HG03457 (cell line): ENCODE data around the gene SPOP.

ENCODE experiments used
- ATAC-seq: cut with Tn5 transposase; IDR thresholded peaks from one replicate; pipeline ENCODE4 v1.9.1; 2021; ENCODE audit warnings: moderate number of reproducible peaks; ENCODE audit not compliant: unreplicated experiment

SPOP gene

DNA sequence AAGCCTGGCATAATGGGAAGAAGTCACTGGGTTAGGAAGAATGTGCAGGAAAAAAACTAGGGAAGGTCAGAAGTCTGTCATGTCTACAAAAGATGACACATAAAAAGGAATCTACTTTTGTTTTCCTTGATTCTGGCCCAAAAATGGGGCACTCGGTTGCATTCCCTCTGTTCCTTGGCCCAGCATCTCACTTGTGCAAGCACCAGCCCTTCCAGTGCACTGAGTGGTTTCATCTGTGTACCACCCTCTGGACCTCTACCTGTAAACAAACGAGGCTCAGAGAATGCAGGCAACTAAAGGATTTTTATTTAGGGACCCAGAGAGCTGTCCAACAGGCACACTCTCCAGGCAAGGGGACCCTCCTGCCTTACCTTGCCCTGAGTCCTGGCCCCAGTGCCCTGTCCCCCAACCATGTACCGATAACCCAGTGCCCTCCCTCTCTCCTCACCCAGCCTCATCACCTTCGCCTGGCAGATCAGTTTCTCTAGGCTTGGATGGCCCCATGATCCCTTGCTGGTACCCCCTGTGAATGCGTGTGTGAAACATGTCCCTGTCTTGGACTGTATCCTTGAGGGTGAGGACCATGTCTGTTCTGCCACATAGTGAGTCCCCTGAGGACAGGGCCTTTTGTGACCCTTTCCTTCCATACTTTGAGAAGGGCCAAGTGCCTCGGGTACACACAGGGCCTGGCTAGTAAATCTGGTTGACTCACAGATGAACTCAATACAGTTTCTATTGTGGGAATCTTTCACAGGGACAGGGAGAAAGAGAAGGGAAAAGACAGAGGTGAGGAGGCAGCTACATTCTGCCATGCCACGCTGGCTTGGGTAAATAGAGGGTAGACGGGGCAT is 88.9 kb downstream of the SPOP start:
- no peak for ATAC-seq

- ATAC-seq, result no peak
Measured at GRCh38 chr17:49588312-49588711, 89.6 kb downstream of the SPOP start.

DNA sequence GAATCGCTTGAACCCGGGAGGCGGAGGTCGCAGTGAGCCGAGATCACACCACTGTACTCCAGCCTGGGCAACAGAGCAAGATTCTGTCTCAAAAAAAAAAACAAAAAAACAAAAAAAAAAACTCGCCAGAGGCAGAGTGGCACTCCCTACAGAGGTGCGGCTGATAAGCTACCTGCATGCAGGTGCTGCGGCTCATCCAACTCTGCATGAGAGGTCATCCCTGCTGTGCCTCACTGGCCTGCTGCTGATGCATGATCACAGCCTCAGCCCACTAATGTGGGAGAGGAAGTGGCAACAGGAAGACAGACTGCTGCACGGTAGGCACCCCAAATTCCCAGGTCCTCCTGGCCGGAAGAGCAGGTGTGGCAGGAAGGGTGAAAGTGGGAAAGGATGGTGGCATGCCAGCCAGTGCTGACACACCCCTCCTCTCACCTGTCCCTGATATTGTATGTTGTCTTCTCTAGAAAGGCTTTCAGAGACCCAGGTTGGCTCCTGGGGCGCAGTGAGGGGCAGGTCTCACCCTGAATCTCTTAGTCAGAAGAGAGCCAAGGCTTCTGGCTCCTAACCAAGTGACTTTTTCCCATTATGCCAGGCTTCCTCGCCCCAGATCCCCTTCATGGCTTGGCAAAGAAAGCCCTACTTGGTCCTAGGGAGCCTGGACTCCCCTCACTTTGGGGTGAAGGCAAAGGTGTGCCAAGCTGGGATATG is 90.4 kb downstream of the SPOP start:
- no peak for ATAC-seq

- ATAC-seq, result no peak
Measured at GRCh38 chr17:49585422-49586027, 92.4 kb downstream of the SPOP start.

DNA sequence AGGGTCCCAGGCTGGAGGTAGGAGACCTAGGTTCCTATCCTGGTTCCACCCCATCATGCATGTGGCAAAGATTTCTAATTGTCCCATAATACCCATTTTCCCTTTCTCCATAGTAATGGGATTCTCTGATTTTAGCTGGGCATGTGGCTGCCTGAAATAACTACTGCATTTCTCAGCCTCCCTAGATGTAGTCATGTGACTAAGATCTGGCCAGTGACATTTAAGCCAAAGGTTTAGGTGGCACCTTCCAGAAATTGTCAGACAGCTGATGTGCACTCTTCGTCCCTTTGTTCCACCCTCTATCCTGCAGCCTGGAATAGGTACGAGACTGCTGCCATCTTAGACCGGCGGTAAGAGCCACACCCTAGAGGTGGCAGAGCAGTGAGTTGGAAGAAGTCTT is 94.0 kb downstream of the SPOP start:
- no peak for ATAC-seq

GRCh38 chr17:49583226-49583625 is 94.7 kb downstream of the SPOP start:
- ATAC-seq, result no peak

DNA sequence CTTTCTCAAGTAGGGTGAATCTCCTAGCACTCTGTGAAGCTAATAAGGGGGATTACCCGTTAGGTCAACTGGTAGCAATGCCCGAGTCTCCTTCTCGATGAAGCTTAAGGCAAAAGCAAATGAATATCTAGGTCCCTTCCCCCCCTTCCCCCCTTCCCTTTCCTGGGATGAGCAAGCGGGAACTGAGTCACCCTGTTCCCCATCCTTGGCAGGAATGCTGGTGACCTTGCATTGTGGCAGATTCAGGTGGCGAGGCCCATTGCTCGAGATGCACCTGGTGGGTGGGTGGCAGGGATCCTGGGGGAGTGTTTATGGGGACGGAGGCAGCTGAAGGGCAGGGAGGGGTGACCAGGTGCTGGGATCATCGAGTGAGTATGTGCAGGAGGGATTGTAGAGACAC is 95.1 kb downstream of the SPOP start:
- no peak for ATAC-seq

DNA sequence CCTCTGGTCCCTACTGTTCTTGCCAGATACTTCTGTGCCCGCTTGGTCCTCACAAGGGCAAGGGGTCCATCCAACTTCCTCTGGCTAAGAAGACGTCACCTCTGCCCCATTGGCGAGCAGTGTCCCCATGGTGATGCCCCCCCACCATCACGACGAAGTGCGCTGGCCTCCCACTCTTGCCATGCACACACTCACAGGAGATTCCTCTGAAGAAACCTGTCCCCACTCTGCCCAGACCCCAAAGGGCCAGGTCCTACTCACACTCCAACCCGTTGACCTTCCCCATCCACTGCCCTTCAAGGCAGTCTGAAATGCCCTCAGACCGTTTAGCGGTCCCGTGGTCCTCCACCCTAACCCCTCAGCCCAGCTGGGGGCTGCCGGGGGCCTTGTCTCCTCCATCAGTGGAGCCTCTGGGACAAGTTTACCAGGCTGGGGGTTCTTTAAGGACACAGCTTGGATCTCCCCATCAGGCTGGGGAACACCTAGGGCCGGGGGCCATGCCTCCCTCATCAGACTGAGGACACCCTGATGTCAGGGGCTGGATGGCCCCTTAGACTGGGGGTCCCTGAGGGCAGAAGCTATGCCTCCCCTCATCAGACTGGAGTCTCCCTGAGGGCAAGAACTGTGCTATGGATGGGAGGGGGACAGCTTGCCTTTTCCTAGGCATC is 95.7 kb downstream of the SPOP start:
- ATAC-seq, result no peak

DNA sequence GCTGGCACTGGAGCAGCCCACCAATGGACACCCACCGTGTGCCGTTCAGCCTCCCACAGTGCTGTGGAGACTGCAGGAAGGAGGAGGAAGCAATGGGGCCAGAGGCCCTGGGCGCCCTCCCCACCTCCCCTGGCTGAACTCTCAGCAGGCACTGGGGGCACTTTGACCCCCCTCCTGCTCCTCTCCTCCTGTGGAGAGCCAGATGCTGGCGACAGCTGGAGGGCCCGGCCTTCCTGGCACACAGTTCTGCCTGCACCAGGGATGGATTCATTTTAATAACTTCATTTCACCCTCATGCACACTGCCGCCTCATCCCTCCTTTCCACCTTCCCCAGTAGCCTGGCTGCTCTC is 96.3 kb downstream of the SPOP start:
- no peak for ATAC-seq

GRCh38 chr17:49580981-49581647 is 96.8 kb downstream of the SPOP start:
- no peak for ATAC-seq

- no peak for ATAC-seq
Measured at GRCh38 chr17:49580055-49580721, 97.7 kb downstream of the SPOP start.

DNA sequence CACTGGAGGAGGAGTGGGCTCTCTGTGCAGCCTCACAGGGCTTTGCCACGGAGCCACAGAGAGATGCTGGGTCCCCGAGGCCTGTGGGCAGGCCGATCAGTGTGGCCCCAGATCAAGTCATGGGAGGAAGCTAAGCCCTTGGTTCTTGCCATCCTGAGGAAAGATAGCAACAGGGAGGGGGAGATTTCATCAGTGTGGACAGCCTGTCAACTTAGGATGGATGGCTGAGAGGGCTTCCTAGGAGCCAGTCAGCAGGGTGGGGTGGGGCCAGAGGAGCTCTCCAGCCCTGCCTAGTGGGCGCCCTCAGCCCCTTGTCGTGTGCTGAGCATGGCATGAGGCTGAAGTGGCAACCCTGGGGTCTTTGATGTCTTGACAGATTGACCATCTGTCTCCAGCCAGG is 98.4 kb downstream of the SPOP start:
- ATAC-seq, result no peak

- no peak for ATAC-seq
Measured at GRCh38 chr17:49578952-49579500, 98.9 kb downstream of the SPOP start.

- no peak for ATAC-seq
Measured at GRCh38 chr17:49578414-49578813, 99.5 kb downstream of the SPOP start.

- ATAC-seq, result no peak
Measured at GRCh38 chr17:49577963-49578362, 99.9 kb downstream of the SPOP start.

- ATAC-seq, result no peak
Measured at GRCh38 chr17:49577650-49577934, 100.3 kb downstream of the SPOP start.

GRCh38 chr17:49576917-49577649 is 100.8 kb downstream of the SPOP start:
- no peak for ATAC-seq

- no peak for ATAC-seq
Measured at GRCh38 chr17:49576088-49576916, 101.6 kb downstream of the SPOP start.

DNA sequence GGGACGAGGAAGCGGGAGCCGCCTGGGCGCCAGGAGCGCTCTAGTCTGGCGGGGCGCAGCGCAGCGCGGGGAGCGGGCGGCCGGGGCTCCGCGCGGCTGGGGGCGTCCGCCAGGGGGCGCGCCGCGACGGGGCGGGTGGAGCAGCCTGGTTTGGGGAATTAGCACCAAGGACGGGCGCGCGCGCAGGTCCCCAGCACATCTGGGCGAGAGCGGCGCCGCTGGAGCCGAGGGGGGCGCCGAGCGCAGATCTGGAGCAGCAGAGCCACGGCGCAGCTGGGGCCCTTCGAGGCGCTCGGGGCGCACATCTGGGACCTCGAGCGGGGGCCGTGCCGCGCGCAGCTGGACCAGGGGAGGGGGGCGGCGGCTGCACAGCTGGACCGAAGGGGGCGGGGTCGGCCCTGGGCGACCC is 102.2 kb downstream of the SPOP start, which contains the start of gene NXPH3:
Gene NXPH3, plus strand, starts transcription at position 193 of the 409 bp plus-strand sequence. CDS start 349 bp downstream, outside the sequence.
- ATAC-seq, result no peak
